AG10803 (cell line): Measurements from ENCODE around the gene PLCL1.

Experiments used
- DNase-seq: peaks from one replicate; pipeline ENCODE4 v3.0.0; 2010; ENCODE audit warnings: low read depth
- H3K4me3 ChIP-seq: 2 replicates; pipeline ENCODE4 v1.5.1; 2011; ENCODE audit warnings: mild to moderate bottlenecking, low read length, control low read depth
- CTCF ChIP-seq: conservative IDR thresholded peaks from 2 replicates; pipeline ENCODE4 v1.5.1; 2011; ENCODE audit warnings: mild to moderate bottlenecking, low read length, control low read depth, inconsistent platforms

The PLCL1 gene

DNA sequence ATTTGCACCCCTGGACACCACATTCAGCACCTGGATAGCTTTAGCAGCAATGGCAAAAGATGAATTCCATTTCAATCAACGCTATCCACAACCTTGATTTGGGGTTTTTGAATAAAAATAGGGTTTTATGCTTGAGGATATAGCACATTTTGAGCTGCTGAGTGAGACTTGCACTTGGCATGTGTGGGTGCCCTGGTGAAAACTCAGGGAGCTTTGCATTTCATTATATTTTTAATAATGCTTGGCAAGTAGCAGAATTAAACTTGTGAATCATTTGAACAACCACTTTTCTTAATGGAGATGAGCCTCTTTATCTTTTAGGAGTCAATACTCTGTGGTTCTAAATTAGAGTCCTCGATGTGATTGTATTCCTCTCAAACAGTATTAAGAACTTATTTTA, 252.4 kb downstream of the PLCL1 start:
- TF ChIP-seq CTCF: no peak
- DNase-seq: no peak
- no peak overlapping the region for H3K4me3 ChIP-seq

GRCh38 chr2:198059800-198060199, 255.4 kb downstream of the PLCL1 start:
- no peak overlapping the region for H3K4me3 ChIP-seq
- no peak for DNase-seq
- no peak for TF ChIP-seq CTCF

- TF ChIP-seq CTCF: no peak
- no peak overlapping the region for H3K4me3 ChIP-seq
- no peak for DNase-seq
Observed at GRCh38 chr2:198060277-198060676, 255.9 kb downstream of the PLCL1 start.

DNA sequence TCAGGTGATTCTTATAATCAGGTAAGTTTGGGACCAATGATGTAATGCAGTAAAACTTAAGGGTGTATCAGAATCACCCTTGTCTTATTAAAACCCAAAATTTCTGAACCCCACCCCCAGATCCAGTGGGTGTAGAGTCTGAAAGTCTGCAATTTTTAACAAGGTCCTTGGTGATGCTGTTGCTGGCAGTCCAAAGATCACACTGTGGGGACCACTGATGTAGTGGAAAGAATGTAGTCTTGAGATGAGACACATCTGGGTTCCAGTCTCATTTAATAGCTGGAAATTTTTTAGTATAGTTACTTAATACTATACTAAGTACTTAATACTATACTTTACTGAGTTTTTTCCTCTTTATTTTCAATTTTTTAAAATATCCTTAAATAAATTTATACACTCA, 258.4 kb downstream of the PLCL1 start:
- DNase-seq: no peak
- TF ChIP-seq CTCF: no peak

GRCh38 chr2:198063242-198063641, 258.8 kb downstream of the PLCL1 start:
- H3K4me3 ChIP-seq: no peak overlapping the region
- TF ChIP-seq CTCF: no peak
- DNase-seq: no peak

More for the DNA sequence above, 258.4 kb downstream of the PLCL1 start:
- H3K4me3 ChIP-seq: no peak overlapping the region

GRCh38 chr2:198065322-198065721, 260.9 kb downstream of the PLCL1 start:
- no peak for TF ChIP-seq CTCF
- no peak overlapping the region for H3K4me3 ChIP-seq

GRCh38 chr2:198066597-198066996, 262.2 kb downstream of the PLCL1 start:
- TF ChIP-seq CTCF: no peak
- no peak for DNase-seq
- no peak overlapping the region for H3K4me3 ChIP-seq

More at GRCh38 chr2:198065322-198065721, 260.9 kb downstream of the PLCL1 start:
- DNase-seq: no peak
